Stimulated activated CD4-positive, alpha-beta T cell treated with anti-CD3 and anti-CD28 coated beads, TNF-alpha, amount 100 ng/mL, for 24 hours (primary cell): Measurements from ENCODE around the gene CIPC.

ENCODE experiments used
- DNase-seq, 3 experiments: peaks; one replicate each; pipeline ENCODE4 v3.0.0-alpha.2; 2020; ENCODE audit warnings: low read depth in 3 of 3

Gene CIPC

GRCh38 chr14:77151918-77152588 lies 54.0 kb downstream of the CIPC start:
- no peak for DNase-seq

- no peak for DNase-seq
Measured at GRCh38 chr14:77153802-77154201, 55.7 kb downstream of the CIPC start.

- DNase-seq, result no peak
Measured at GRCh38 chr14:77154421-77154820, 56.4 kb downstream of the CIPC start.

- DNase-seq, result no peak
Measured at GRCh38 chr14:77155083-77155482, 57.0 kb downstream of the CIPC start.

- no peak for DNase-seq
Measured at GRCh38 chr14:77157740-77158139, 59.7 kb downstream of the CIPC start.

GRCh38 chr14:77158175-77158881 lies 60.3 kb downstream of the CIPC start:
- no peak for DNase-seq

GRCh38 chr14:77158882-77159255 lies 60.8 kb downstream of the CIPC start:
- no peak for DNase-seq

- DNase-seq, result no peak
Measured at GRCh38 chr14:77161011-77161410, 63.0 kb downstream of the CIPC start.
